ENCODE data around the gene CTBP1.

Gene CTBP1

GRCh38 chr4:1208970-1209704 lies 39.8 kb downstream of the CTBP1 start:
- no peak for FAIRE-seq

GRCh38 chr4:1208266-1208961 lies 40.5 kb downstream of the CTBP1 start:
- FAIRE-seq, result no peak

- no peak for FAIRE-seq
Observed at GRCh38 chr4:1207603-1208265, 41.2 kb downstream of the CTBP1 start.

DNA sequence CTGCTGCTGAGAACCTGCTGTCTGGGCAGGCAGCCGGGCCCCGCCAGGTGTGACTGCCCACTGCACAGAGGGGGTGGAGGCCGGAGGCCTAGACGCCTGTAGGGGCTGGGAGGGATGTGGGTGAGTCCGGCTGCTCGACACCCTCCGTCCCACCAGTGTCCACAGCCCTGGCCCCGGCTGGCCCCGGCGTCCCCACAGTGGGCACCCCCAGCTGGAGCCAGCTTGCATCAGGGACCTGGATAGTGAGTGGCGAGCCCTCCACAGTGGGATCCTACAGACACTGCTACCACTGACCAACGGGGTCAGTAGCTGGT lies 41.8 kb downstream of the CTBP1 start:
- no peak for FAIRE-seq

DNA sequence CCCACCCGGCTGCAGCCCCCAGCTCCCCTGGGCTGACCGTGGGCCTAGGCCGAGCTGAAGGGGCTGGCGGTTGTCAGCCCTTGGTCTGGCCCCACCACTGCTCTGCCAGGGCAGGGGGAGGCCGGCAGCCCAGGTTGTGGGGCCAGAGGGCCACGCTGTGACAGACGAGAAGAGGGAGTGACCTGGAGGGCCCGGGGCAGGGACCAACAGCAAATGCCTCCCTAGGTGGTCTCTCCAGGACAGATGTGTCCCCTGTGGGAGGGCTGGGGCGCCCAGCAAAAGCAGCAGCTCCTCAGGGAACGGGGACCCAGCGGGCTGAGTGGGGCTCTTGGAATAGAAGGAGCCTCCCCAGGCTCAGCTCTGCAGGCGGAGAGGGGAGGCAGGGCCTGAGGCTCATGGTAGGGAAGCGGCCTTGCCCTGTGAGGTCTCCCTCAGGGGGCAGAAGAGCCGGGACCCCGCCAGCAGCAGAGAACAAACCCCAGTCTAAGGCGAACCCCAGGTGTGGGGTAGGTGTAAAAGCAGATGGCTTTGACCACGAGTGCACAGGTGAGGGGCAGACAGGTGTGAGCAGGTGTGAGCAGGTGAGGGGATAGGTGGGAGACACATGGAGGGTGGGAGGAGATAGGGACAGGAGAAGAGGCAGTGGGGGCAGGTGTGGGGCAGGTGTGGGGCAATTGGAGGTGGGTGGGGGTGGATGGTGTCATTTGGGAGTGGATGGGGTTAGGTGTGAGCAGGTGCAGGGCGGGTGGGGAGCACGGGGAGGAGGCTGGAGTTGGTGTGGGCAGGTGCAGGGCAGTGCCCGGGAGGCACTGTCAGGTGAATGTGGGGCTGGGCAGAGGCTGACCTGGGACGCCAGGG lies 42.4 kb downstream of the CTBP1 start:
- FAIRE-seq, result no peak

DNA sequence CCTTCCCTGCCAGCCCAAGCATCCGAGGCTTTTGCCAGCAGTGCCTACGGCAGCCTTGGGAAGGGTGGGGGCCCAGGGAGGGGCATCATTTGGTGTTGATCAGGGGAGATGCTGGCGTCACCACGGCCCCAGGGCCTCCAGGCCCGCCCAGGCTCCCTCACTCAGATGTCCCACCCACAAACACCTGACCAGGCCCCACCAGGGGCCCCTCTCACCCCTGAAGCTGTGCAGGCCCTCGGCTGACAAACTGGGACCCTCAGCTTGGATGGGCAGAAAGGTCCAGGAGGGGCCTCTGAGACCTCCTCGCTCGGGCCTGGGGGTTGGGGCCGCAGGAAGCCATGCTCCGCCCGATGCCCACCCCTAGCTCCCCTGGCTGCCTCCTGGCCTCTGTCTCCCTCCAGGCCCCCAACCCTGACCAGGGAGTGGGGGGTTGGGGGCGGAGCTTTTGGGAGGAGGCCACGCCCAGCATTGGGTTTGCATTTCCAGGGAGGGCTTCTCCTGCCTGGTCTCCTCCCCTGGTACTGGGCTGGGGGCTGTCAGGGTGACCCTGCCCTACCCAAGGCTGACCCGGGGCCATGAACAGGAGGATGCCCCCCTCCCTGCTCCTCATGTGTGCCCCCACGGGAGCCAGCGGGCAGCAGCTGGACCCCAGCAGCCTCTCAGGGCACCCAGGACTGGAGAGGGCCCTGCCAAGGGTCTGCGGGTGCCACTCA lies 43.2 kb downstream of the CTBP1 start:
- FAIRE-seq, result no peak

DNA sequence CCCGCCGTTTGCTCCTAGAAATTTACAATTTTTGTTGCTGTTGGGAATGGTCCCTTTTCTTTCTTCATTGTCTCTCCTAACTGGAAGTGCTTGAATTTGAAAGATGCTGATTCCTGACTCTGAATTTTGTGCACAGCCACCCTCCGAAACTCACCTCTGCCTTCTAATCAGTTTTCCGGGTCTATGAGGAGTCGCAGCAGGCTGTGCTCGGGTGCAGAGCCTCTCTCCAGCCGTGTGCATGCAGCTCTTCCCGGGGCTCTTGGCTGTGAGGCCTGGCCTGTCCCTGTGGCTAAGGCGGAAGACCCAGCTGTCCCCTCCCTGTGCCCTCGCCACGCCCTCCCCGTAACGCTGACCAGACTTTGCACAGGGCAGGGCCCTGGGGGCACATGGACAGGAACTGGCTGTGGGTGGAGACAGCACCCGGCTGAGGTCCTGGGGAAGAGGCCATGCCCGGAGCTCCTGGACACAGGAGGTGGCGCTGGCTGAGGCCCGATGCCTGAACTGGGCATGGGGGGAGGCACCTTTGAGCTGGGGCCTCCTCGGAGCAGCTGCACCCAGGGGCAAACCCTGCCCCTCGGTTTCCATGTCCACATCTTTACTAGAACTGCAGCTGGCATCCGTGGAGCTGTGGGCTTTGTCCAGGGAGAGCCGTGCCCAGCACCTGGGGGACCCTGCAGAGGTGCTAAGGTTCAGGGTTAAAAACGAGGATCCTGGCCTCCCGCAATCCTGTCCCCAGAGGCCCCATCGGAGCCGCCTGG lies 43.9 kb downstream of the CTBP1 start:
- FAIRE-seq, result no peak

GRCh38 chr4:1204286-1204827 lies 44.6 kb downstream of the CTBP1 start:
- FAIRE-seq, result no peak

DNA sequence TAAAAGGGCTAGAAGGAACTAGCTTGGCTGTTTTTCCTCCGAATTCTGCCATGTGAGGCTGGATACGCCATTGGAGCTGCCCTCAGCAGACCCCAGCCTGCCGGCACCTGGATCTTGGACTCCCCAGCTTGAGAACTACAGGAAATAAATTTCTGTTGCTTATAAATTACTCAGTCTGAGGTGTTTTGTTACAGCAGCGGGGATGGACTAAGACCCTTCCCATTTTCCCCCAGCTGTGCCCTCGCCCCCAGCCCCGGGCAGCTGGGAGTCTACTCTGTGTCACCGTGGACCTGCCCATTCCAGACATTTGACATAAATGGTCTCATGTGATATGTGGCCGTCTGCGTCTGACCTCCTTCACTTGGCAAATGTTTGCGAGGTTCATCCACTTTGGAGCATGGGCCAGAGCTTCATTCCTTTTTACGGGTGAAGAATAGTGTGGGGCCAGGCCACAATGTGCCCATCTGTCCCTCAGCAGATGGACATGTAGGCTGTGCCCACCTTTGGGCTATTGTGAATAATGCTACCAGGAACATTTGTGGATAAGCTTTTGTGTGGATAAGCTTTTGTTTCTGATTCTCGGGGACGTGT lies 45.8 kb downstream of the CTBP1 start:
- FAIRE-seq, result no peak

- no peak for FAIRE-seq
Observed at GRCh38 chr4:1202526-1203011, 46.4 kb downstream of the CTBP1 start.

- FAIRE-seq, result no peak
Observed at GRCh38 chr4:1201851-1202525, 46.9 kb downstream of the CTBP1 start.

DNA sequence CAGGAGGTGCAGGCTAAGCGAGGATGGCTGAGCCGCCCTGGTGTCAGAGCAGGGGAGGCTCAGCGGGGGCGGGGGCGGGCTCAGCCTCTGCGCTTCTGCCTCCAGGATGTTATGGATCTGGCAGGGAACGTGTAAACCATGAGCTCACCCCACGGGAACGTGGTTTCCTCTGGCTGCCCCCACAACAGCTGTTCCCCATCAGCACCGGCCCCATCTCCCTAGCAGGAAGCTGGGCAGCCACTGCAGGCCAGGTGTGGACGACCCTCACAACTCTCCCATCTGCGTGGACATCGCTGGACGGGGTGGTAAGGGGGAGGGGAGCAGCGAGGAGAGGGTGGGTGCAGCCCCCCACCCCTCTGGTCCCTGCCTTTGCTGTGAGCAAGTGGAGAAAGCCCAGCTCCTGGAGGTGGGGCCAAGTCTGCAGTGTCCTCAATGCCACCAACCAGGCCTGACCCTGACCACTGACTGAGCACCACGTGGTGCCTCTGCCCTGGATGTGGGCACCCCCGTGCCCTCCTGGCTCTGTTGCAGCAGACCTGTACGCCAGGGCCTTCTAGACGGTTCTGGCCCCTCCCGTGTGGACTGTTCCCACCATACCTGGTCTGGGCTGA lies 48.4 kb downstream of the CTBP1 start:
- no peak for FAIRE-seq

DNA sequence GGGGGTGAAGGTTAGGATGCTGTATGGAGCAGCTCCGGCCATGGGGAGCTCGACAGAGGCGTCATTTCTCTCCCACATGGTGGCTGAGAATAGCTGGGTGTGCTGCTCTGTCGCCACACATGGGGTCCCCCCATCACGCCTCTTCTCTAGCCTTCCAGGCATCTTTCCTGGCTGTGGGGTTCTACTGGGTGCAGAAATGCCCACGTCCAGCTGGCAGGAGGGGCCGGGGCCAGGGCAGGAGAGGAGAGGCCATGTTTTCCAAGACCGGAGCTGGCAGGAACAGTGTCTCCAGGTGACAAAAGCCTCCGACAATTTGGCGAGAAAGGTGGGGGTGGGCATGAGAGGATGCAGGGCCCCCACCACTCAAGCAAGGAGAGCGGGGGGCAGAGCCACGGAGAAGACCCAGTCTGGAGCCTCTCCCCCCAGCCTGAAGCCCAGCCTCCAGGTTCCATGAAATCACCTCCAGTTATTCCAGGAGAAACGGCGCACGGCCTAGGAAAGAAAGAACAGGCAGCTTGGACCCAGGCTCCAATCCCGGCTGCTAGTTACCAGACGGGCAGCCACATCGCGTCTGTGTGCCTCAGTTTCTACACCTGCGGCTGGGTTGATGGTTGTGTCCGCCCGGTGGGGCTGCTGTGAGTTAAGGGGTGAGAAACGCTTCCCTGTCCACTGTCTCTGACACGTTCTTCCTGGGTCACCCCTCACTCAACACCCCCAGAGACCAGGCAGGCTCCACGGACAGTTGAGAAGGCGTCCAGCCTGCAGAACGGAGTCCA lies 49.2 kb downstream of the CTBP1 start:
- FAIRE-seq, result no peak

- no peak for FAIRE-seq
Observed at GRCh38 chr4:1198098-1198844, 50.7 kb downstream of the CTBP1 start.

DNA sequence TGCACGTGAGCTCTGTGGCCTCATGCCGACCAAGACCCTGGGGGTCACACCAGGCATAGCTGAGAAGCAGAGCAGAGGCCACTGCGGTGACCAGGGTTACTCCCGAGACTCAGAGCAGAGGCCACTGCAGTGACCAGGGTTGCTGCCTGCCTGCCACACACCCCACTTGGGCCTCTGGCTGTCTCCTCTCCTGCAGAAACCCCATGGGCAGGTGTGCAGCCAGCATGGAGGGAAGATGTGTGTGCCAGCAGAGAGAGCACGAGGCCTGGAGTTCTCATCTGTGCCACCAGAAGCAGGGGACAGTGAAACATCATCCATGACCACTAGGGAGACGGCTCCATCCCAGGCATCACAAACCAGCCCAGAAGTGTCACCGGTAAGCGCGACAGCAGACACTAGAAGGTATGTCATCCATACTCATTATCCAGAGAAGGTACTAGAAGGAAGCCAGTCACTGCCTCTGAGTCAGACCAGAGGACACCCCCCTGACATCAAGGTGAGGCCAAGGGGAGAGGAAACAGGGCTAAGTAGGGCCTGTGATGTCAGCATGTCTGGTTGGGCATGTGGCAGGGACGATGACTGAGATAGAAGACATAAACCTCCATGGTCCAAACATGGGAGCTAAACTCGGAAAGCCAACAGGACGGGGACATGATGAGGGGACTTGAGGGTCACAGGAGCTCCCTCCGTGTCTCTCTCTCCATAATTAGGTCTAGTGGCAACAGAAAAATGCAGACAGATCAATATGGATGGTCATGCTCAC lies 52.3 kb downstream of the CTBP1 start:
- no peak for FAIRE-seq

DNA sequence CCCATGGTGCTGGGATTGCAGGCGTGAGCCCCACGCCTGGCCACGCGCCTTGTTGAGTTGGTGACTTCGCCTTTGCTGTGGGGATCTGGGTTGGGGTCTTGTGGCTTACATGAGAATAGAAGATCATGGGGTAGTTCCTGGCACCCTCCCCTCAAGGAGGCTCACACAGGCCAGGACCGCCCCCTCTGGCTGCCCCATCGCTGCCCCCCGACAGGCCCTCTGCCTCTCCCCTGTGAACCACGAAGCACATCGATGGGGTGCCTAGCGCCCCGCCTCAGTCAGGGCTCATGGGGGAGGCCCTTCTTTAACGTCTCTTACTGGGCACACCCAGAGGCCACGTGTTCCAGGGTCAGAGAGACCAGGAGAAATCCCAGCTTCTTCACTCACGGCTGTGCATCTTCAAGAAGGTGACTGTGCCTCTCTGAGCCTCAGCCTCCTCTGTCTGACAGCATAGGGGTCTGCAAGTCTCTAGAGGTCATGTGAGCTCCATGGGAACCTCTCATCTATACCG lies 53.0 kb downstream of the CTBP1 start:
- FAIRE-seq, result no peak

- FAIRE-seq, result no peak
Observed at GRCh38 chr4:1195109-1195671, 53.7 kb downstream of the CTBP1 start.
